Measurements from ENCODE around the gene RIC8B. TPM values are rescaled to one million over a fixed set of nuclear protein-coding genes. Genes with fewer than 3 reads are reported as not detected.

RIC8B gene
- polyA plus RNA-seq, 1 donor (not counting 4 experiments of a cell fraction or from before 2014, with no cell fraction given) = 6.8 TPM

DNA sequence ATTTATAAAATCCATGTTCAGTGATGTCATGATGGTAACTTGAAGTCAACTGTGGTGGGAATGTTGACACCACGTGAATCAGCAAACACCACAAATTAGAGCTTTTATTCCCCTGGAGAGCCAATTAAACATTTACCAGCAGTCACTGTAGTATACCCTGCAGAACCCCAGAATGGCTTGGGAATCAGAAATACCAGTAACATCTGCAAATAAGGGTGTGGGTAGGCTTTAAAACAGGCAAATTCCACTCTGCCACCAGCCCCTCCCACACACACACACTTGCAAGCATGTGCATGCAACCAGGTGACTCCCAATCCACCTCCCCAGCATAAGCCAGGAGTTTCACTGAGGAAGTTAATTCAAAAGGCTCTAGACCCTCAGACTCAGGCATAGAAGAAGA, 117.6 kb downstream of the RIC8B start:
- H3K36me3 ChIP-seq (ENCODE audit: control insufficient read depth in 2 of 2, extremely low read depth in 1 of 2, insufficient read depth in 2 of 2, low read length in 2 of 2) = peaks cover 4 to 5% of the 10 kb centered on the region in 2 experiments
- H3K27me3 ChIP-seq (ENCODE audit: control insufficient read depth, extremely low read depth, insufficient read depth, low read length) = no peaks in the 10 kb centered on the region
- H3K9ac ChIP-seq (ENCODE audit: control insufficient read depth, extremely low read depth, insufficient read depth, low read length) = no peak overlapping the region
- no peaks in the 10 kb centered on the region for H3K9me3 ChIP-seq (ENCODE audit: control insufficient read depth, low read depth, low read length)
- peaks cover 5% of the 10 kb centered on the region for H3K4me1 ChIP-seq (ENCODE audit: control insufficient read depth, extremely low read depth, insufficient read depth, low read length)
- no peaks in the 10 kb centered on the region for H3K79me2 ChIP-seq (ENCODE audit: control insufficient read depth, insufficient read depth, low read length)
- H3K4me2 ChIP-seq (ENCODE audit: control insufficient read depth, extremely low read depth, insufficient read depth, low read depth, low read length) = no peak overlapping the region
- H2AFZ ChIP-seq (ENCODE audit: control insufficient read depth, low read length) = no peak overlapping the region
- H3K27ac ChIP-seq (ENCODE audit: control insufficient read depth, insufficient read depth, low read length) = no peak overlapping the region
- DNase-seq (ENCODE audit: low read depth, low spot score) (no peak), FAIRE-seq (peak; percentile 20)
- dilution Hi-C loops (cut with MboI; ENCODE audit: extremely low pct_ligation_motif_present, low sequenced_read_pairs) = no loop called here
- no peaks in the 10 kb centered on the region for H3K9me1 ChIP-seq (ENCODE audit: control insufficient read depth, extremely low read depth, insufficient read depth, low read length)
- no peaks in the 10 kb centered on the region for H4K20me1 ChIP-seq (ENCODE audit: control insufficient read depth, extremely low read depth, insufficient read depth, low read length)
- TF ChIP-seq EZH2 (IDR thresholded peaks at IDR 0.05; ENCODE audit: low read length) = no peak
- TF ChIP-seq, protein P1, sequence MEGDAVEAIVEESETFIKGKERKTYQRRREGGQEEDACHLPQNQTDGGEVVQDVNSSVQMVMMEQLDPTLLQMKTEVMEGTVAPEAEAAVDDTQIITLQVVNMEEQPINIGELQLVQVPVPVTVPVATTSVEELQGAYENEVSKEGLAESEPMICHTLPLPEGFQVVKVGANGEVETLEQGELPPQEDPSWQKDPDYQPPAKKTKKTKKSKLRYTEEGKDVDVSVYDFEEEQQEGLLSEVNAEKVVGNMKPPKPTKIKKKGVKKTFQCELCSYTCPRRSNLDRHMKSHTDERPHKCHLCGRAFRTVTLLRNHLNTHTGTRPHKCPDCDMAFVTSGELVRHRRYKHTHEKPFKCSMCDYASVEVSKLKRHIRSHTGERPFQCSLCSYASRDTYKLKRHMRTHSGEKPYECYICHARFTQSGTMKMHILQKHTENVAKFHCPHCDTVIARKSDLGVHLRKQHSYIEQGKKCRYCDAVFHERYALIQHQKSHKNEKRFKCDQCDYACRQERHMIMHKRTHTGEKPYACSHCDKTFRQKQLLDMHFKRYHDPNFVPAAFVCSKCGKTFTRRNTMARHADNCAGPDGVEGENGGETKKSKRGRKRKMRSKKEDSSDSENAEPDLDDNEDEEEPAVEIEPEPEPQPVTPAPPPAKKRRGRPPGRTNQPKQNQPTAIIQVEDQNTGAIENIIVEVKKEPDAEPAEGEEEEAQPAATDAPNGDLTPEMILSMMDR (optimal IDR thresholded peaks at IDR 0.05 in 1 of 3, IDR thresholded peaks at IDR 0.05 in 1 of 3, conservative IDR thresholded peaks at IDR 0.05 in 1 of 3; ENCODE audit: extremely low read depth in 1 of 3, insufficient read depth in 2 of 3, low read length in 3 of 3) = no peak
- no peak overlapping the region for H3K4me3 ChIP-seq (ENCODE audit: control insufficient read depth in 2 of 3, extremely low read depth in 1 of 3, insufficient read depth in 2 of 3, low read depth in 1 of 3, low read length in 3 of 3)

DNA sequence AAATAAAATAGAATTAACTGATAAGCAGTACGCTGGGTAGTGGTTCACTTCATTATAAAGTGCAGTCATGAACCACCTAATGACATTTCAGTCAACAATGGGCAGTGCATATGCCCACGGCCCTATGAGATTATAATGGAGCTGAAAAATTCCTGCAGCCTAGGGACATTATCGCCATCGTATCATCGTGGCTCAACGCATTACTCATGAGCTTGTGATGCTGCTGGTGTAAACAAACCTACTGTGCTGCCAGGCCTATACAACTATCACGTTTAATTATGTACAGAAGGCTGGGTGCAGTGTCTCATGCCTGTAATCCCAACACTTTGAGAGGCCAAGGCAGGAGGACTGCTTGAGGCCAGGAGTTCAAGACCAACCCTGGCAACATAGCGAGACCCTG, 119.0 kb downstream of the RIC8B start:
- Histone ChIP-seq H3K4me1 (ENCODE audit: control insufficient read depth, extremely low read depth, insufficient read depth, low read length) (peaks cover 5% of the 10 kb centered on the region), H3K4me2 (ENCODE audit: control insufficient read depth, extremely low read depth, insufficient read depth, low read depth, low read length) (no peak overlapping the region), H3K9me3 (ENCODE audit: control insufficient read depth, low read depth, low read length) (no peaks in the 10 kb centered on the region), H3K9ac (ENCODE audit: control insufficient read depth, extremely low read depth, insufficient read depth, low read length) (no peak overlapping the region), H3K9me1 (ENCODE audit: control insufficient read depth, extremely low read depth, insufficient read depth, low read length) (no peaks in the 10 kb centered on the region), H4K20me1 (ENCODE audit: control insufficient read depth, extremely low read depth, insufficient read depth, low read length) (no peaks in the 10 kb centered on the region), H3K79me2 (ENCODE audit: control insufficient read depth, insufficient read depth, low read length) (no peaks in the 10 kb centered on the region), H3K36me3 (ENCODE audit: control insufficient read depth in 2 of 2, extremely low read depth in 1 of 2, insufficient read depth in 2 of 2, low read length in 2 of 2) (peaks cover 0 to 4% of the 10 kb centered on the region in 2 experiments), H3K27me3 (ENCODE audit: control insufficient read depth, extremely low read depth, insufficient read depth, low read length) (no peaks in the 10 kb centered on the region), H3K4me3 (ENCODE audit: control insufficient read depth in 2 of 3, extremely low read depth in 1 of 3, insufficient read depth in 2 of 3, low read depth in 1 of 3, low read length in 3 of 3) (no peak overlapping the region), H2AFZ (ENCODE audit: control insufficient read depth, low read length) (no peak overlapping the region), H3K27ac (ENCODE audit: control insufficient read depth, insufficient read depth, low read length) (no peak overlapping the region)
- DNase-seq (ENCODE audit: low read depth, low spot score) (no peak), FAIRE-seq (no peak)
- dilution Hi-C loops (cut with MboI; ENCODE audit: extremely low pct_ligation_motif_present, low sequenced_read_pairs) = no loop called here
- TF ChIP-seq, protein P1 (optimal IDR thresholded peaks at IDR 0.05 in 1 of 3, IDR thresholded peaks at IDR 0.05 in 1 of 3, conservative IDR thresholded peaks at IDR 0.05 in 1 of 3; ENCODE audit: extremely low read depth in 1 of 3, insufficient read depth in 2 of 3, low read length in 3 of 3) = no peak
- TF ChIP-seq EZH2 (IDR thresholded peaks at IDR 0.05; ENCODE audit: low read length) = no peak

All from keratinocyte (primary cell).